PC-9 (cell line): ENCODE results near the gene KATNIP. TPM values are rescaled to one million over a fixed set of nuclear protein-coding genes. Genes with fewer than 3 reads are reported as not detected.

ENCODE experiments used
- BruUV-seq: library from RNA; stranded (reverse); fragments of 400-500 nt; replicated peaks from 2 replicates; lab custom pipeline; 2021; lab: Mats Ljungman, UMichigan
- CTCF ChIA-PET: fragments of 300-600 bp; sonication (Branson Sonifier 250); formaldehyde crosslinking; loops from one replicate; lab custom pipeline; 2022; ENCODE audit warnings: antibody characterized with exemption; lab: Charles Lee
- POLR2A ChIA-PET: fragments of 300-600 bp; sonication (Branson Sonifier 250); formaldehyde crosslinking; loops from one replicate; lab custom pipeline; 2022; ENCODE audit warnings: antibody characterized with exemption; ENCODE audit not compliant: unreplicated experiment; lab: Charles Lee
- DNase-seq, 2 experiments: peaks; one replicate each; pipeline versions ENCODE4 v3.0.0 to v3.0.0-alpha.2; 2015 to 2022; ENCODE audit warnings: mixed read lengths in 1 of 2
- H2AFZ ChIP-seq: fragments of 200-600 bp; sonication (generic); 2 replicates; pipeline ENCODE4 v1.8.1; 2017; ENCODE audit warnings: antibody characterized with exemption
- H3F3A ChIP-seq: fragments of 200-600 bp; sonication (generic); 2 replicates; pipeline ENCODE4 v1.8.1; 2017; ENCODE audit warnings: antibody characterized with exemption, mild to moderate bottlenecking, low read depth; ENCODE audit not compliant: insufficient read depth
- H3K27ac ChIP-seq: fragments of 200-600 bp; sonication (generic); 2 replicates; pipeline ENCODE4 v1.6.1; 2016; ENCODE audit warnings: mixed run types
- H3K27me3 ChIP-seq: fragments of 200-600 bp; sonication (generic); 2 replicates; pipeline ENCODE4 v1.6.1; 2016; ENCODE audit warnings: low read depth, mixed run types; ENCODE audit not compliant: insufficient read depth
- H3K36me3 ChIP-seq: fragments of 200-600 bp; sonication (generic); 2 replicates; pipeline ENCODE4 v1.6.1; 2016; ENCODE audit warnings: low read depth, mixed run types
- H3K4me1 ChIP-seq: fragments of 200-600 bp; sonication (generic); replicated peaks from 2 replicates; pipeline ENCODE4 v1.6.1; 2016; ENCODE audit warnings: mixed run types; ENCODE audit not compliant: insufficient read depth
- H3K4me2 ChIP-seq: fragments of 200-600 bp; sonication (generic); 2 replicates; pipeline ENCODE4 v1.6.1; 2017; ENCODE audit warnings: mixed run types
- H3K4me3 ChIP-seq: fragments of 200-600 bp; sonication (generic); 2 replicates; pipeline ENCODE4 v1.6.1; 2016; ENCODE audit warnings: mixed run types
- H3K79me2 ChIP-seq: fragments of 200-600 bp; sonication (generic); 2 replicates; pipeline ENCODE4 v1.6.1; 2017; ENCODE audit warnings: low read depth, mixed run types
- H3K9me2 ChIP-seq: fragments of 200-600 bp; sonication (generic); 2 replicates; pipeline ENCODE4 v1.8.1; 2017; ENCODE audit warnings: mild to moderate bottlenecking; ENCODE audit not compliant: insufficient read depth
- H3K9me3 ChIP-seq: fragments of 200-600 bp; sonication (generic); 2 replicates; pipeline ENCODE4 v1.8.1; 2016; ENCODE audit warnings: low read depth; ENCODE audit not compliant: insufficient read depth
- H4K20me1 ChIP-seq: fragments of 200-600 bp; sonication (generic); 2 replicates; pipeline ENCODE4 v1.8.1; 2017; ENCODE audit not compliant: insufficient read depth
- EZH2 ChIP-seq: fragments of 200-600 bp; sonication (generic); IDR thresholded peaks from 2 replicates; pipeline ENCODE4 v1.8.0; 2017; ENCODE audit warnings: antibody characterized with exemption, low read depth
- intact Hi-C: fragments of 100-400 bp; cut with micrococcal nuclease; formaldehyde crosslinking; loops from one replicate; pipeline ENCODE4 v1.10.0; 2022; ENCODE audit not compliant: unreplicated experiment
- total RNA-seq: library from RNA; stranded (reverse); gene quantifications from 2 replicates; pipeline ENCODE4 v1.2.3, GENCODE V29; 2021
- TF ChIP-seq, protein P1 (sequence below): fragments of 200-600 bp; sonication (generic); conservative IDR thresholded peaks from 2 replicates; pipeline ENCODE4 v1.6.1; 2017; ENCODE audit warnings: mixed run types, antibody characterized with exemption, mild to moderate bottlenecking, moderate library complexity

KATNIP gene
- total RNA-seq, 1 experiment from 2014 or later, result 64.8 TPM

- Histone ChIP-seq H3K9me2 (no peaks in the 10 kb centered on the region), H3K4me1 (peaks cover 8% of the 10 kb centered on the region; the same call in 1 of the 2 replicates), H3K27ac (no peak overlapping the region), H4K20me1 (peaks cover 6% of the 10 kb centered on the region; the same call in 1 of the 2 replicates), H2AFZ (no peak overlapping the region), H3F3A (peaks cover 2% of the 10 kb centered on the region; the same call in 1 of the 2 replicates), H3K79me2 (peaks cover 11% of the 10 kb centered on the region), H3K9me3 (no peaks in the 10 kb centered on the region), H3K36me3 (peaks cover 12% of the 10 kb centered on the region; the same call in 1 of the 2 replicates), H3K4me2 (no peak overlapping the region), H3K4me3 (no peak overlapping the region), H3K27me3 (no peaks in the 10 kb centered on the region)
- TF ChIP-seq, protein P1, sequence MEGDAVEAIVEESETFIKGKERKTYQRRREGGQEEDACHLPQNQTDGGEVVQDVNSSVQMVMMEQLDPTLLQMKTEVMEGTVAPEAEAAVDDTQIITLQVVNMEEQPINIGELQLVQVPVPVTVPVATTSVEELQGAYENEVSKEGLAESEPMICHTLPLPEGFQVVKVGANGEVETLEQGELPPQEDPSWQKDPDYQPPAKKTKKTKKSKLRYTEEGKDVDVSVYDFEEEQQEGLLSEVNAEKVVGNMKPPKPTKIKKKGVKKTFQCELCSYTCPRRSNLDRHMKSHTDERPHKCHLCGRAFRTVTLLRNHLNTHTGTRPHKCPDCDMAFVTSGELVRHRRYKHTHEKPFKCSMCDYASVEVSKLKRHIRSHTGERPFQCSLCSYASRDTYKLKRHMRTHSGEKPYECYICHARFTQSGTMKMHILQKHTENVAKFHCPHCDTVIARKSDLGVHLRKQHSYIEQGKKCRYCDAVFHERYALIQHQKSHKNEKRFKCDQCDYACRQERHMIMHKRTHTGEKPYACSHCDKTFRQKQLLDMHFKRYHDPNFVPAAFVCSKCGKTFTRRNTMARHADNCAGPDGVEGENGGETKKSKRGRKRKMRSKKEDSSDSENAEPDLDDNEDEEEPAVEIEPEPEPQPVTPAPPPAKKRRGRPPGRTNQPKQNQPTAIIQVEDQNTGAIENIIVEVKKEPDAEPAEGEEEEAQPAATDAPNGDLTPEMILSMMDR, result no peak
- no peak for TF ChIP-seq EZH2
- ChIA-PET CTCF (no interaction called here), POLR2A (no interaction called here)
- BruUV-seq, result no TSS peak
- intact Hi-C loops, result no loop called here
- DNase-seq, result no peak
Observed at GRCh38 chr16:27572711-27573110, 22.8 kb downstream of the KATNIP start.

DNA sequence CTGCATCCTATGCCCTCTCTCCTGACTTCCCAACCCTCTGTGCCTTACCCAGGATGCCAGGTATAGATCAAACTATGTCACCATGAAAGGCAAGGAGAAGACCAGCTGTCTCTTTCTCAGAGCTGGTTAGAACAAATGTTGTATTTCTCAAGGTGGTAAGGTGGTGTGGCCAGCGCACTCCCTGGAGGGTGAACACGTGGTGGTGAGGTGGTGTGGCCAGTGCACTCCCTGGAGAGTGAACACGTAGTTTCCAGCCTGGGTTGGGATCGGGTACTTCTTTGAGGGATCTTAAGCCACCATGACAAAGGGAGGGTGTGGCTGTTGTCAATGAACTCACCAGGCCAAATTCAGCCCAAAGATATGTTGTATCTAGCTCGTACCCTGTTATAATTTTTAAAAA is 26.8 kb downstream of the KATNIP start:
- DNase-seq, result no peak
- Histone ChIP-seq H3K4me3 (no peak overlapping the region), H3K27ac (no peak overlapping the region), H3K79me2 (peaks cover 11% of the 10 kb centered on the region), H3K4me1 (peaks cover 24% of the 10 kb centered on the region), H3K4me2 (no peak overlapping the region), H3K36me3 (peaks cover 10% of the 10 kb centered on the region; the same call in 1 of the 2 replicates), H3K9me2 (no peaks in the 10 kb centered on the region), H3K9me3 (no peaks in the 10 kb centered on the region), H3F3A (peaks cover 16% of the 10 kb centered on the region), H4K20me1 (no peaks in the 10 kb centered on the region), H2AFZ (no peak overlapping the region), H3K27me3 (no peaks in the 10 kb centered on the region)
- CTCF ChIA-PET, result no interaction called here
- BruUV-seq, result no TSS peak
- POLR2A ChIA-PET, result no interaction called here
- intact Hi-C loops, result no loop called here
- TF ChIP-seq EZH2, result no peak
- TF ChIP-seq, protein P1, result no peak

GRCh38 chr16:27579087-27579980 is 29.4 kb downstream of the KATNIP start:
- TF ChIP-seq, protein P1, result no peak
- no peak for TF ChIP-seq EZH2
- intact Hi-C loops, result loop anchor here (2.0 kb wide), 1 partner anchor 29 kb away; the partner anchor contains the start of gene KATNIP
- Histone ChIP-seq H3K9me2 (no peaks in the 10 kb centered on the region), H3K27ac (peak overlapping the region; percentile 55), H3K27me3 (no peaks in the 10 kb centered on the region), H2AFZ (no peak overlapping the region), H3K4me2 (peak overlapping the region; percentile 43), H3K79me2 (peaks cover 11% of the 10 kb centered on the region), H3F3A (peaks cover 16% of the 10 kb centered on the region), H3K36me3 (peaks cover 16% of the 10 kb centered on the region; the same call in 1 of the 2 replicates), H4K20me1 (no peaks in the 10 kb centered on the region; the same call in 1 of the 2 replicates), H3K4me3 (no peak overlapping the region), H3K4me1 (peaks cover 24% of the 10 kb centered on the region), H3K9me3 (no peaks in the 10 kb centered on the region)
- ChIA-PET POLR2A (no interaction called here), CTCF (no interaction called here)
- no TSS peak for BruUV-seq
- DNase-seq, result peak in 1 of 2 experiments; percentile 14
